Fibroblast of villous mesenchyme (primary cell): Measurements from ENCODE around the gene MYCBP2. TPM values are rescaled to one million over a fixed set of nuclear protein-coding genes. Genes with fewer than 3 reads are reported as not detected.

Experiments used
- DNase-seq: peaks from one replicate; pipeline ENCODE4 v3.0.0-alpha.2; 2010; ENCODE audit warnings: low read depth
- H3K4me3 ChIP-seq: 2 replicates; pipeline ENCODE4 v1.5.1; 2011; ENCODE audit warnings: low read depth, mild to moderate bottlenecking, low read length
- total RNA-seq: library from RNA; depleted of rRNA; stranded (reverse); fragments of >200 nt; gene quantifications from 2 replicates; pipeline ENCODE4 v1.2.3, GENCODE V29; 2012
- TF ChIP-seq, protein P1 (sequence below): IDR thresholded peaks from 2 replicates; pipeline ENCODE4 v1.5.1; 2012; ENCODE audit warnings: low read depth, mild to moderate bottlenecking, low read length; ENCODE audit not compliant: insufficient read depth

Gene MYCBP2
- total RNA-seq, 1 donor = 84.6 TPM

DNA sequence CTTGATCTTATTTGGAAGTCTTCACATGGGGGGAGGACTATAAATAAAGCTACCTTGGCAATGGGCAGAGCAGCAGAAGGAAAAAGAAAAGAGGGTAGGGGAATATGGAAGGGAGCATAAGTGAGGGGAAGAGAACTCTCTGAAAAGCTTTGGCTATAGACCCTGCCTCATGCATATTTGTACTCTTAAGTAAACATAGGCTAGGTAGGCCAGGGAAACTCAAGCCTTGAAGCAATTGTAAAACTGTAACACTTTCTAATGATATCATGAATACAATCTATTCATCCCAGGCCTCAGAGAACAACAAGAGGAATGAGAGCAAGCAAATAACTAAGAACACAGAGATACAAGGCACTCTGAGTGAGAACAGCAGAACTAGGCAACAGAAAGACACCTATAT, 20.4 kb downstream of the MYCBP2 start:
- TF ChIP-seq, protein P1, sequence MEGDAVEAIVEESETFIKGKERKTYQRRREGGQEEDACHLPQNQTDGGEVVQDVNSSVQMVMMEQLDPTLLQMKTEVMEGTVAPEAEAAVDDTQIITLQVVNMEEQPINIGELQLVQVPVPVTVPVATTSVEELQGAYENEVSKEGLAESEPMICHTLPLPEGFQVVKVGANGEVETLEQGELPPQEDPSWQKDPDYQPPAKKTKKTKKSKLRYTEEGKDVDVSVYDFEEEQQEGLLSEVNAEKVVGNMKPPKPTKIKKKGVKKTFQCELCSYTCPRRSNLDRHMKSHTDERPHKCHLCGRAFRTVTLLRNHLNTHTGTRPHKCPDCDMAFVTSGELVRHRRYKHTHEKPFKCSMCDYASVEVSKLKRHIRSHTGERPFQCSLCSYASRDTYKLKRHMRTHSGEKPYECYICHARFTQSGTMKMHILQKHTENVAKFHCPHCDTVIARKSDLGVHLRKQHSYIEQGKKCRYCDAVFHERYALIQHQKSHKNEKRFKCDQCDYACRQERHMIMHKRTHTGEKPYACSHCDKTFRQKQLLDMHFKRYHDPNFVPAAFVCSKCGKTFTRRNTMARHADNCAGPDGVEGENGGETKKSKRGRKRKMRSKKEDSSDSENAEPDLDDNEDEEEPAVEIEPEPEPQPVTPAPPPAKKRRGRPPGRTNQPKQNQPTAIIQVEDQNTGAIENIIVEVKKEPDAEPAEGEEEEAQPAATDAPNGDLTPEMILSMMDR = no peak
- DNase-seq = no peak
- H3K4me3 ChIP-seq = no peak overlapping the region

DNA sequence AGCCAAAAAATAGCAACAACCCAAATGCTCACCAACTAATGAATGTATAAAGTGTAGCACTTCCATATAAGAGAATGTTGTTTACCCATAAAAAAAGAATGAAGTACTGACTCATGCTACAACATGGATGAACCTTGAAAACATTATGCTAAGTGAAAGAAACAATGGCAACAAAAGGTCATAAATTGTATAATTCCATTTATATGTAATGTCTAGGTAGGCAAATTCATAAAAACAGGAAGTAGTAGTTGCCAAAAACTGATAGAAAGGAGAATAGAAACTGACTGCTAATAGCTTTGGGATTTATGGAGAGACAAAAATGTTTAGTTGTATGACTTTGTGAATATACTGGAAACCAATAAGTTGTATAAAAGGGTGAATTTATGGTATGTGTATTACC, 21.6 kb downstream of the MYCBP2 start:
- DNase-seq = peak; percentile 22
- no peak overlapping the region for H3K4me3 ChIP-seq
- TF ChIP-seq, protein P1 = no peak

DNA sequence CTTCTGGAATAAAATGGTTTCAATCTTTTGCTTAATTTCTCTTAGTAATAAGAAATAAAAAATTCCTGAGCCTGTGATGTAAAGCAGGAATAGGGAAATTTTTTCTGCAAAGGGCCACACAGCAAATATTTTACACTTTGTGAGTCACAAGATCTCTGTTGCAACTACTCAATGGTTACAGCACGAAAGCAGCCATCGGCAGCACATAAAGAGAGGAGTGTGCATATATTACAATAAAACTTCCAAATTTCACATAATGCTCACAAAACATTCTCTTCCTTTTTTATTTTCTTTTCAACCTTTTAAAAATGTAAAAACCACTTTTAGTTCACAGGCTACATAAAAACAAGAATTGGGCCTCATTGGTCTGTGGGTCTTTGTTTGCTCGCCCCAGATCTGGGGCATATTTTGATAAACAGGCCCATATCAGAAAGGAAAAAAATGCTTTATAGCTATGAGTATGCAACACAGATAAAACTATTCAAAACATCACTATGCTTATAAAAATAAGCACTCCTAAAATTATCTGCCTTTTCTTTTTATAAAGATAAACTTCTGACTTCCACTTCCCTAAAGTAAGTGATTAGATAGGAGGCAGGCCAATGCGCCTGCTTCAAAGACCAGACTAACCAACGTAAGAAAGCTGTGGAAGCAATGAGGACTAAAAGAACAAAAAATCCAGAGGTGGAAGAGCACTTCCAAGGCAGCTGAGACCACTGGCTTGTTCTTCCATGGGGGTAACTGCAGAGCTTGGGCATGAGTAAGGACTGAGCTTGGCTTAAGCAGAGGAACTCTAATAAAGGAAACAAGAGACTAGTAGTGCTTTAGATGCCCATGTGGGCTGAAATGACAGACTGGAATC, 26.5 kb downstream of the MYCBP2 start:
- peak; percentile 86 for DNase-seq
- TF ChIP-seq, protein P1 = no peak
- H3K4me3 ChIP-seq = peak overlapping the region; percentile 13

DNA sequence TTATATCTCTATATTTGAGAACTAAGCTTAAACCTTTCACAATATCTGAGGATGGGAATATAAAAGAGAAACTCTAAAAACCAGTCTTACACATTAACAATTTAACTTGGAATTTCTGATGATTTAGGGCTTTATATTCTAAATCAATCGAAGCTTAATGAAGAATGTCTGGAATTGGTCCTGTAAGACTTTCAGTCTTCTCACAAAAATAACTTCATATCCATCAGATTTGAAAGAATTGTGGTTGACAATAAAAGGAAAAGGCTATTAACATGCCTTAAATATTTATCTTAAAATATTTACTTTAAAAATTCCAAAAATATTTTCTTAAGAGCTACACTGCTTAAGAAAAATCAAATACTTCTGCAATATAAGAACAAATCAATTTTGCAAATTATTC, 27.3 kb downstream of the MYCBP2 start:
- DNase-seq = no peak
- no peak overlapping the region for H3K4me3 ChIP-seq
- TF ChIP-seq, protein P1 = no peak

DNA sequence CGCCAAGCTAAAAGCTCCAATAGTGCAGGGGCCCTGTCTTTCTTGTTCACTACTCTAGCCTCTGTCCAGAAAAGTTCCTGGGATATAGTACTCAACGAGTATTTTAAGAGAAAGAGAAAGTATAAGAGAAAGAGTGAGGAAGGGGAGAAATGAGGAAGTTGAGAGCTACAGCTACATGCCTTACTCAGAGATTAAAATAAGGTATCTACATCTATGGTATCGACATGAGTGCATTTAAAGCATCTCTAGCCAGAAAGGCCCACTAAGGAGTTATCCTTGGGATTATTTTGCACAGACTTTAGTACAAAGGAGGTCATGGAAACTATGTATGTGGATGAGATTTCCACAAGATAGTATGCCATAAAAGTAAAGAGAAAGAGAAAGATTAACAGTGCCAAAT, 28.5 kb downstream of the MYCBP2 start:
- TF ChIP-seq, protein P1 = no peak
- DNase-seq = no peak
- no peak overlapping the region for H3K4me3 ChIP-seq

DNA sequence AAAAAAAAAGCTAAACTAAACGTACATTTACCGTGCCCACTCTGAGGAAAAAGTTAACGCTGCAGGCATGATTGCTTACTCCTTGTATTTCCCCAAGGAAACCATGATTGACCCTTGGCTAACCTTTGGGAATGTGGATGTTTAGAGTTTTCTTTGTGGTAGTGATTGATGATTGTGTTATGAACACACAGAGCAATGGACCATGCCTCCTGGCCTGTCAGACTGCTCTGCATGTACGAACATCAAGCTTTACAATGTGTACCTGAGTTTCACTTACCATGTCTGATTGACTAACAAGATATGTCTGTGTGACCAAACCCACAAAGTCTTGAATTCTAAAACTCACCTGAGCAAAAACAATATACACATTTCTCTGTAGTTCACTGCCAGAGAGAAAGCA, 35.1 kb downstream of the MYCBP2 start:
- TF ChIP-seq, protein P1 = no peak

More for the DNA sequence above, 35.1 kb downstream of the MYCBP2 start:
- no peak overlapping the region for H3K4me3 ChIP-seq
- DNase-seq = no peak
